ENCODE results near the gene C11orf68. TPM values are rescaled to one million over a fixed set of nuclear protein-coding genes. Genes with fewer than 3 reads are reported as not detected.

Gene C11orf68
- total RNA-seq, 1 donor from 2014 or later = 28.6 TPM

- no peaks in the 10 kb centered on the region for H3K4me1 Mint-ChIP-seq (ENCODE audit: low read depth)
- TF ChIP-seq, protein P1, sequence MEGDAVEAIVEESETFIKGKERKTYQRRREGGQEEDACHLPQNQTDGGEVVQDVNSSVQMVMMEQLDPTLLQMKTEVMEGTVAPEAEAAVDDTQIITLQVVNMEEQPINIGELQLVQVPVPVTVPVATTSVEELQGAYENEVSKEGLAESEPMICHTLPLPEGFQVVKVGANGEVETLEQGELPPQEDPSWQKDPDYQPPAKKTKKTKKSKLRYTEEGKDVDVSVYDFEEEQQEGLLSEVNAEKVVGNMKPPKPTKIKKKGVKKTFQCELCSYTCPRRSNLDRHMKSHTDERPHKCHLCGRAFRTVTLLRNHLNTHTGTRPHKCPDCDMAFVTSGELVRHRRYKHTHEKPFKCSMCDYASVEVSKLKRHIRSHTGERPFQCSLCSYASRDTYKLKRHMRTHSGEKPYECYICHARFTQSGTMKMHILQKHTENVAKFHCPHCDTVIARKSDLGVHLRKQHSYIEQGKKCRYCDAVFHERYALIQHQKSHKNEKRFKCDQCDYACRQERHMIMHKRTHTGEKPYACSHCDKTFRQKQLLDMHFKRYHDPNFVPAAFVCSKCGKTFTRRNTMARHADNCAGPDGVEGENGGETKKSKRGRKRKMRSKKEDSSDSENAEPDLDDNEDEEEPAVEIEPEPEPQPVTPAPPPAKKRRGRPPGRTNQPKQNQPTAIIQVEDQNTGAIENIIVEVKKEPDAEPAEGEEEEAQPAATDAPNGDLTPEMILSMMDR (IDR thresholded peaks at IDR 0.05; ENCODE audit: unreplicated experiment) = no peak
- H3K9me3 Mint-ChIP-seq (ENCODE audit: low read depth) = no peaks in the 10 kb centered on the region
- no peaks in the 10 kb centered on the region for H3K27me3 Mint-ChIP-seq
- no peaks in the 10 kb centered on the region for H3K36me3 Mint-ChIP-seq (ENCODE audit: insufficient read depth)
- H3K4me3 Mint-ChIP-seq (ENCODE audit: low read depth) = no peak overlapping the region
- no peak for DNase-seq (ENCODE audit: low spot score, unreplicated experiment)
- no peak overlapping the region for H3K27ac Mint-ChIP-seq
Measured at GRCh38 chr11:65931773-65932557, 13.1 kb upstream of the C11orf68 start.

GRCh38 chr11:65928667-65929066 lies 9.8 kb upstream of the C11orf68 start:
- TF ChIP-seq, protein P1 (IDR thresholded peaks at IDR 0.05; ENCODE audit: unreplicated experiment) = no peak
- no peak for DNase-seq (ENCODE audit: low spot score, unreplicated experiment)
- H3K27ac Mint-ChIP-seq = no peak overlapping the region

GRCh38 chr11:65927904-65928397 lies 9.1 kb upstream of the C11orf68 start:
- Mint-ChIP-seq H3K9me3 (ENCODE audit: low read depth) (no peaks in the 10 kb centered on the region), H3K4me3 (ENCODE audit: low read depth) (no peak overlapping the region), H3K27ac (no peak overlapping the region), H3K27me3 (no peaks in the 10 kb centered on the region), H3K4me1 (ENCODE audit: low read depth) (no peaks in the 10 kb centered on the region), H3K36me3 (ENCODE audit: insufficient read depth) (peaks cover 2% of the 10 kb centered on the region)
- no peak for DNase-seq (ENCODE audit: low spot score, unreplicated experiment)
- TF ChIP-seq, protein P1 (IDR thresholded peaks at IDR 0.05; ENCODE audit: unreplicated experiment) = no peak

More at GRCh38 chr11:65928667-65929066, 9.8 kb upstream of the C11orf68 start:
- H3K27me3 Mint-ChIP-seq = no peaks in the 10 kb centered on the region
- no peaks in the 10 kb centered on the region for H3K9me3 Mint-ChIP-seq (ENCODE audit: low read depth)
- H3K36me3 Mint-ChIP-seq (ENCODE audit: insufficient read depth) = no peaks in the 10 kb centered on the region
- no peaks in the 10 kb centered on the region for H3K4me1 Mint-ChIP-seq (ENCODE audit: low read depth)
- H3K4me3 Mint-ChIP-seq (ENCODE audit: low read depth) = no peak overlapping the region

DNA sequence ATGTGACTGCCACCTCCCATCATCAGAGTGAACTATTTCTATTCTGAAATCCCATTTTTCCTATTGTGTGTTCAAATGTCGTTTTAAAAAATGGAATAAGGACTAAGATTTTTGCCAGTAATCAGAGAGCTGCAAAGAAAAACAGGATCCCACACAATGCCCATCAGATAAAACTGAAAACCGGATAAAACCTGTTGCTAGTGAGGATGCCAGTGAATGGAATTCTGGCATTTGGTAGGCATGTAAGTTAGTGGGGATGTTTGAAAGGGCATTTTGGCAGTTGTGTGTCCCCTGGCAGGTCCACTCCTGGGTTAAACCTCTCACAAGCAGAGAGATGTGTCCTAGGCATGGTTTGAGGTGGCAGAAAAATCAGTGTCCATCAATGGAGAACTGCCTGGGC lies 6.5 kb upstream of the C11orf68 start:
- Mint-ChIP-seq H3K4me1 (ENCODE audit: low read depth) (no peaks in the 10 kb centered on the region), H3K27me3 (no peaks in the 10 kb centered on the region), H3K36me3 (ENCODE audit: insufficient read depth) (peaks cover 5% of the 10 kb centered on the region), H3K9me3 (ENCODE audit: low read depth) (no peaks in the 10 kb centered on the region), H3K27ac (no peak overlapping the region), H3K4me3 (ENCODE audit: low read depth) (no peak overlapping the region)
- DNase-seq (ENCODE audit: low spot score, unreplicated experiment) = no peak
- TF ChIP-seq, protein P1 (IDR thresholded peaks at IDR 0.05; ENCODE audit: unreplicated experiment) = no peak

GRCh38 chr11:65922565-65922964 lies 3.7 kb upstream of the C11orf68 start:
- Mint-ChIP-seq H3K9me3 (ENCODE audit: low read depth) (no peaks in the 10 kb centered on the region), H3K4me1 (ENCODE audit: low read depth) (peaks cover 4% of the 10 kb centered on the region), H3K27ac (no peak overlapping the region), H3K36me3 (ENCODE audit: insufficient read depth) (peaks cover 5% of the 10 kb centered on the region), H3K27me3 (no peaks in the 10 kb centered on the region), H3K4me3 (ENCODE audit: low read depth) (no peak overlapping the region)
- DNase-seq (ENCODE audit: low spot score, unreplicated experiment) = no peak
- TF ChIP-seq, protein P1 (IDR thresholded peaks at IDR 0.05; ENCODE audit: unreplicated experiment) = no peak

Measured in progenitor cell of endocrine pancreas (in vitro differentiated cells).